ENCODE data around the gene MKLN1.

MKLN1 gene

GRCh38 chr7:131487217-131487616, 159.5 kb downstream of the MKLN1 start:
- TF ChIP-seq CTCF (IDR thresholded peaks at IDR 0.05) = no peak

GRCh38 chr7:131488361-131488760, 160.7 kb downstream of the MKLN1 start:
- no peak overlapping the region for H3K27ac ChIP-seq
- no peak for DNase-seq (ENCODE audit: low spot score)
- no peak overlapping the region for H3K4me3 ChIP-seq
- TF ChIP-seq CTCF (IDR thresholded peaks at IDR 0.05) = no peak

More at GRCh38 chr7:131487217-131487616, 159.5 kb downstream of the MKLN1 start:
- Histone ChIP-seq H3K4me3 (no peak overlapping the region), H3K27ac (no peak overlapping the region)
- DNase-seq (ENCODE audit: low spot score) = no peak

- no peak overlapping the region for H3K27ac ChIP-seq
- DNase-seq (ENCODE audit: low spot score) = no peak
- no peak for TF ChIP-seq CTCF (IDR thresholded peaks at IDR 0.05)
- no peak overlapping the region for H3K4me3 ChIP-seq
Observed at GRCh38 chr7:131489196-131489595, 161.5 kb downstream of the MKLN1 start.

GRCh38 chr7:131489881-131490280, 162.2 kb downstream of the MKLN1 start:
- H3K27ac ChIP-seq = no peak overlapping the region
- no peak overlapping the region for H3K4me3 ChIP-seq
- DNase-seq (ENCODE audit: low spot score) = no peak
- TF ChIP-seq CTCF (IDR thresholded peaks at IDR 0.05) = no peak

GRCh38 chr7:131493081-131493480, 165.4 kb downstream of the MKLN1 start:
- H3K27ac ChIP-seq = no peak overlapping the region
- no peak overlapping the region for H3K4me3 ChIP-seq
- no peak for TF ChIP-seq CTCF (IDR thresholded peaks at IDR 0.05)
- no peak for DNase-seq (ENCODE audit: low spot score)

- DNase-seq (ENCODE audit: low spot score) = no peak
- no peak for TF ChIP-seq CTCF (IDR thresholded peaks at IDR 0.05)
- Histone ChIP-seq H3K4me3 (no peak overlapping the region), H3K27ac (no peak overlapping the region)
Observed at GRCh38 chr7:131493581-131493980, 165.9 kb downstream of the MKLN1 start.

GRCh38 chr7:131494182-131494581, 166.5 kb downstream of the MKLN1 start:
- H3K27ac ChIP-seq = no peak overlapping the region
- no peak for DNase-seq (ENCODE audit: low spot score)
- no peak for TF ChIP-seq CTCF (IDR thresholded peaks at IDR 0.05)
- no peak overlapping the region for H3K4me3 ChIP-seq
